ENCODE results near the gene VMP1.
"Not testable (repeated sequence)": the region's sequence is repeated elsewhere in the genome, so short reads cannot be mapped to it uniquely, and the experiment has no call there.

Gene VMP1

DNA sequence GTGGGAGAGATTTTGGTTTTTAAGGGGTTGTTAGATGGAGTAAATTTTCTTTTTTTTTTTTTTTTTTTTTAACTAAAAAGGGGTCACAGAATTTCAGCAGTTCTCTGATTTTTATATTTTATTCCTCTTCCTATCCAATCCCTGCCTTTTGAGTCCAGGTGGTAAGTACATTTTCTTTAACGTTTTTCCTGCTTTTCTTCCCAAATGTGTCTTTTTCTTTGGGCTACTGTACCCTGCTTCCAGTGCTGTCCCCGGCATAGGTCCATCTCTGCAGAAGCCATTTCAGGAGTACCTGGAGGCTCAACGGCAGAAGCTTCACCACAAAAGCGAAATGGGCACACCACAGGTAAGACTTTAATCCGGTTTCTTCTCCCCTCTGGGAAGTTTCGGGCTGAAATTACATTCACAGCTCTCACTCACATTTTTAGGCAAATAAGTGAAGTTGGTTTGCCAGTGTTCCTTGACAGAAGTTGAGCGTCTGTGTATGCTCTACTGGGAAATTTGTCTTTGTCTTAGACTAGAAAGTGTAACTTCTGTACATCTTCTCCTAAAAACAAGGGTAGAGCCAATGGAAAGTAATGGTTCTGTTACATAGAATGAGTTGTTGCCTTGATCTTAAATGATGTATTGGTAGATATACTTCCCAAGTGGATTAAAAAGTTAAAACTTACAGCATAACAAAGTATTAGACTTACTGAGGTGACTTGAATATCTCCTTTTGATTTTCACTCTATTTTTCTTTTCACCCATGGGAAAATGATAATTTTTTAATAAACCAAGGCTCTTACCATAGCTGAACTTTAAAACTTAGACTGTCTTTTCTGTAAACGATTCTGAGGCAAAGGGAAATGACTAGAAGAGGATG lies 130.8 kb downstream of the VMP1 start:
- no peak for DNase-seq

GRCh38 chr17:59839651-59840328 lies 132.3 kb downstream of the VMP1 start:
- DNase-seq: no peak

- DNase-seq: no peak
Observed at GRCh38 chr17:59840329-59841090, 133.1 kb downstream of the VMP1 start.

- not testable (repeated sequence) for DNase-seq
Observed at GRCh38 chr17:59841091-59841881, 133.8 kb downstream of the VMP1 start.

- not testable (repeated sequence) for DNase-seq
Observed at GRCh38 chr17:59841882-59842263, 134.4 kb downstream of the VMP1 start.

DNA sequence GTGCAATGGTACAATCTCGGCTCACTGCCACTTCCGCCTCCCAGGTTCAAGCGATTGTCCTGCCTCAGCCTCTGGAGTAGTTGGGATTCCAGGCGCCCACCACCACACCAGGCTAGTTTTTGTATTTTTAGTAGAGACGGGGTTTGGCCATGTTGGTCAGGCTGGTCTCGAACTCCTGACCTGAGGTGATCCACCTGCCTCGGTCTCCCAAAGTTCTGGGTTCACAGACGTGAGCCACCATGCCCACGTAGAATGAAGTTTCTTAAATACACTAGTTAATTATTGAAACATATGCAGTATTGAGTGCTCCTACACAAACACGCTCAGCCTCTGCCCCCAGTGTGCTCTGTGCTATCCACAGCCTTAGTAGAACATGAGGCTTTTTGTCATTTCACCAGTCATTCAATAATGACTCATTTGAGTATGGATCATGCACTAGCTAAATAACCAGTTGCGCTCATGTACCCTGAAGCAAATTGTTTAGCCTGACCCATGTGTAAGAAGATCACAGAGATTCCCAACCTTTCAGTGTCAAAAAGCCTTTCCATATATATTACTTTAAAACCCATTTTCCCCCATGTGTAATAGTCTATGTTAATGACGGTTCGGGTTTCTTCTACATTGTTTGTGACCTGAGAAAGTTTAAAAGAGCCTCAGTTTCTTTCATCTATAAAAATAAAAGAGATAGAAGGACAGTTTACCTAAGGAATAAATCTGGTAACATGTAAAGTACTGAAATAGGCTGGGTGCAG lies 135.6 kb downstream of the VMP1 start:
- no peak for DNase-seq

- no peak for DNase-seq
Observed at GRCh38 chr17:59844884-59845594, 137.6 kb downstream of the VMP1 start.

DNA sequence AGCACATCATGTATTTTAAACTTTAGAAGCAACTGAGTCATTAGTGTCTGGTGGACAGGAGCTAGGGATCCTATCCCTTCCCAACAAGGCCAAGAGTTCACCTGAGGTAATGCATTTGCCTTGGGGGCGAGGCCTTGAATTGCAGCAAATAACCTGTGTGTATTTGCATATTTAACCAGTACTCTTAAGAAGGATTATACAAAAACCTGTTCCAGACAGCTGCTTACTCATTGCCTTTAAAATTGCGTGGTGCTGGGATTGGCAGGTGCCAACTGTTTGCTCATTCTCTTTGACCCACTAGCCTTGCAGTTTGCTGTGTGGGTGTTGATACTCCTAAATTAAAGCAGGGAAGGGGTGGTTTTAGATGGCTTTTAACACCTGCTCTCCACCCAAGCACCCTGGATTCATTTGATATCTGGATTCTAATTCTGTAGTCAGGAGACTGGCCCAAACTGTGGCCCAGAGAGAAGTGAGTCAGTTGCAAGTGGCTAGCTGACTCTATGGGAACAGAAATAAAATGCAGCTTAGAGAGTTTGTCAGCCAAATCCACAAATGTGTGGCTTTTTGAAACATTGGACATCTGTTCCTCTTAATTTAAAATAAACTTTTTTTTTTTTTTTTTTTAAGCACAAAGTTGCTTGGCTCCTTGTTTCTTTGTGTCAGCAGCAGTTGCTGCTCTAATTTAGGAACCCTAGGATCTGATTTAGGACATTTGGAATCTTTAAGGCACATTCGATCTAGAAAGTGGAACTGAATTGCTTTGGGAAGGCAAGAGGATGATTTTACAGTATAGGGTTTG lies 138.3 kb downstream of the VMP1 start:
- DNase-seq: peak in 29 of 58 donors; percentile 5 to 74 (median 20)

GRCh38 chr17:59846394-59847165 lies 139.1 kb downstream of the VMP1 start:
- peak in 11 of 58 donors; percentile 5 to 36 (median 9) for DNase-seq

- DNase-seq: no peak
Observed at GRCh38 chr17:59848385-59848668, 140.9 kb downstream of the VMP1 start.

DNA sequence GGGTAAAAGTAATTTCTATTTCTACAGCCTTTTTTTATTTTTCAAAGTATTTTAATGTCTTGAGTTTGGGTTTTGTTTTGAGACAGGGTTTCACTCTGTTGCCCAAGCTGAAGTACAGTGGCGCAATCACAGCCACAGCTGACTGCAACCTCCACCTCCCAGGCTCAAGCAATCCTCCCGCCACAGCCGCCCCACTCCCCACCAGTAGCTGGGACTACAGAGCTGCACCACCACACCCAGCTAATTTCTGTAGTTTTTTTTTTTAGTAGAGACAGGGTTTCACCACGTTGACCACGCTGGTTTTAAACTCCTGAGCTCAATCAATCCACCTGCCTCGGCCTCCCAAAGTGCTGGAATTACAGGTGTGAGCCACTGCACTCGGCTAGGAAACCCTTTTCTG lies 141.3 kb downstream of the VMP1 start:
- peak in 2 of 58 donors; percentile 13 to 29 for DNase-seq

DNA sequence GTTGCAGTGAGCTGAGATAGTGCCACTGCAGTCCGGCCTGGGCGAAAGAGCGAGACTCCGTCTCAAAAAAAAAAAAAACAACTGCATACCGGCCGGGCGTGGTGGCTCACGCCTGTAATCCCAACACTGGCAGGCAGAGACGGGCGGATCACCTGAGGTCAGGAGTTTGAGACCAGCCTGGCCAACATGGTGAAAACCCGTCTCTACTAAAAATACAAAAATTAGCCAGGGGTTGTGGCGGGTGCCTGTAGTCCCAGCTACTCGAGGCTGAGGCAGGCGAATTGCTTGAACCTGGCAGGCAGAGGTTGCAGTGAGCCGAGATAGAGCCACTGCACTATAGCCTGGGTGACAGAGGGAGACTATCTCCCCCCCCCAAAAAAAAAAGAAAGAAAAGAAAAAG lies 142.9 kb downstream of the VMP1 start:
- not testable (repeated sequence) for DNase-seq

DNA sequence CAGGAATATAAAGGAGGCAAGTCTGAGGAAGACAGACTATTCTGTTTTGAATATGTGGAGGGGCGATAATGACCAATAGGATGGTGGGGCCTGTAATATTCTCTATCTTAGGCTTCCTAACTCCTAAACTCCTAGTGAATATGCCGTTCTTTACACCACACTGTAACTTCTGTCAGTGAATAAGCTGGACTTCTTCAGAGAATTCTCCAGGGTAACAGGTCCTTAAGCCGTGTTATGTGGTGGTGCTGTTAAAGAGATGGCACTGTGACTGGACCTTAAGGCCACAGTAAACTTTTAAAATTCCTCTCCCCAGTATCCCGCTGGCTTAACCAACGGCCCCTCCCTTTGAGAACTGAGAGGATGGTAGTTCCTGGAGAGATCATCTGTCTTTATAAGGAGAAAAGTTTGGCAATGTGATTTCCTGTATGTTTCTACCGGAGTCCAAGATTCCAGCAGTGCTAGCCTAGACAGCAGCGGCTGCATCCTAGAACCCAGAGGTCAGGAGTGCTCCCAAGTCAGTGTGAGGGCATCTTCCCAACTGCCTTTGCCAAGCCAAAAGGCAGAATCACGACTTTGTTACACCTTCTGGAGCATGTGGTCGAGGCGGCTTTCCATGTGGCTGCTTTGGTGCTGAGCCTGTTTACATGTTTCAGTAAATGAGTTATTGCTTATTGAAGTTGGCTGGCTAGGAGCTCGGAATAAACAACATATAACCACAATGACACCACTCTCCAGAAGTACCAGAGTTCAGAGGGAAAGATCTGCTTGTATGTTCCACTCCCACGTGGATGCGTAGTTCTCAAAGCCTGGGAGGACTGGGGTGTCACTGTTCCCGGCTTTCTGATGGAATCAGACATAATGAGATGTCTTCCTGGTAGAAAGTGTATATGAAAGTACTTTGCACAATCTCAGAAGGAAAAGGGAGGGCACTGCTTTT lies 144.3 kb downstream of the VMP1 start:
- DNase-seq: no peak

- not testable (repeated sequence) for DNase-seq
Observed at GRCh38 chr17:59852847-59853167, 145.4 kb downstream of the VMP1 start.

GRCh38 chr17:59853168-59853918 lies 145.9 kb downstream of the VMP1 start:
- DNase-seq: no peak
